Measurements from ENCODE around the gene UFC1. TPM values are rescaled to one million over a fixed set of nuclear protein-coding genes. Genes with fewer than 3 reads are reported as not detected.
A peak's percentile ranks its signal among the peaks of the same experiment; 100 is the strongest.

Gene UFC1
- total and polyA plus RNA-seq, 2 of the 13 experiments (the other 11 are each of a cell fraction or from before 2014, with no cell fraction given), result 72.8 to 85.2 TPM

GRCh38 chr1:161117759-161118581 is 35.8 kb upstream of the UFC1 start, which contains the start of the genes NIT1 and PFDN2 (continued):
- TF ChIP-seq STAT6 (CRISPR knock-in tag; IDR thresholded peaks at IDR 0.05; ENCODE audit: borderline replicate concordance), result no peak
- no peak for TF ChIP-seq DMTF1 (CRISPR knock-in tag; IDR thresholded peaks at IDR 0.05)
- peak; percentile 82 for TF ChIP-seq HOXA5 (CRISPR knock-in tag; IDR thresholded peaks at IDR 0.05)
- no peak for TF ChIP-seq PAX8 (CRISPR knock-in tag; IDR thresholded peaks at IDR 0.05; ENCODE audit: borderline replicate concordance)
- TF ChIP-seq FOXK2 (IDR thresholded peaks at IDR 0.05), result no peak
- TF ChIP-seq SIN3B (IDR thresholded peaks at IDR 0.05; ENCODE audit: low read length), result 0 out of 2 replicates have a peak, but pooled peaks have one; percentile 62
- TF ChIP-seq ZNF790 (CRISPR knock-in tag; IDR thresholded peaks at IDR 0.05; ENCODE audit: borderline replicate concordance), result no peak; the same call in 1 of the 2 replicates
- TF ChIP-seq ZNF124 (CRISPR knock-in tag; IDR thresholded peaks at IDR 0.05), result no peak; the same call in 1 of the 2 replicates
- no peak; the same call in 1 of the 2 replicates for TF ChIP-seq REL (CRISPR knock-in tag; conservative IDR thresholded peaks at IDR 0.05)
- no peak for TF ChIP-seq ZC3H4 (CRISPR knock-in tag; IDR thresholded peaks at IDR 0.05; ENCODE audit: borderline replicate concordance)
- TF ChIP-seq REST (IDR thresholded peaks at IDR 0.05; ENCODE audit: borderline replicate concordance in 1 of 2, low read depth in 1 of 2, low read length in 2 of 2), result peak in 1 of 2 experiments; percentile 36; a peak in 1 of 4 replicates
- no peak for TF ChIP-seq TSC22D2 (CRISPR knock-in tag; IDR thresholded peaks at IDR 0.05; ENCODE audit: borderline replicate concordance)
- TF ChIP-seq ZZZ3 (CRISPR knock-in tag; IDR thresholded peaks at IDR 0.05; ENCODE audit: borderline replicate concordance), result no peak
- TF ChIP-seq PRDM4 (CRISPR knock-in tag; IDR thresholded peaks at IDR 0.05; ENCODE audit: borderline replicate concordance), result no peak
- 0 out of 2 replicates have a peak, but pooled peaks have one; percentile 26 for TF ChIP-seq ZSCAN22 (CRISPR knock-in tag; IDR thresholded peaks at IDR 0.05)
- TF ChIP-seq ZBTB8A (CRISPR knock-in tag; IDR thresholded peaks at IDR 0.05; ENCODE audit: borderline replicate concordance, low read depth), result no peak
- TF ChIP-seq ZNF709 (CRISPR knock-in tag; IDR thresholded peaks at IDR 0.05), result no peak

Measured in HepG2 (cell line).